IPS-18c (cell line): ENCODE results near the gene ZSWIM7.
"Not testable (repeated sequence)": the region's sequence is repeated elsewhere in the genome, so short reads cannot be mapped to it uniquely, and the experiment has no call there.

Source experiments
- H3K4me3 ChIP-seq: 2 replicates; pipeline ENCODE4 v1.7.0; 2013; ENCODE audit warnings: low read depth, mild to moderate bottlenecking, low read length, moderate library complexity; ENCODE audit not compliant: insufficient read depth
- H3K9me3 ChIP-seq: one replicate; pipeline ENCODE4 v1.6.1; 2013; ENCODE audit warnings: mild to moderate bottlenecking, low read length, moderate library complexity; ENCODE audit not compliant: control insufficient read depth, insufficient read depth

ZSWIM7 gene

DNA sequence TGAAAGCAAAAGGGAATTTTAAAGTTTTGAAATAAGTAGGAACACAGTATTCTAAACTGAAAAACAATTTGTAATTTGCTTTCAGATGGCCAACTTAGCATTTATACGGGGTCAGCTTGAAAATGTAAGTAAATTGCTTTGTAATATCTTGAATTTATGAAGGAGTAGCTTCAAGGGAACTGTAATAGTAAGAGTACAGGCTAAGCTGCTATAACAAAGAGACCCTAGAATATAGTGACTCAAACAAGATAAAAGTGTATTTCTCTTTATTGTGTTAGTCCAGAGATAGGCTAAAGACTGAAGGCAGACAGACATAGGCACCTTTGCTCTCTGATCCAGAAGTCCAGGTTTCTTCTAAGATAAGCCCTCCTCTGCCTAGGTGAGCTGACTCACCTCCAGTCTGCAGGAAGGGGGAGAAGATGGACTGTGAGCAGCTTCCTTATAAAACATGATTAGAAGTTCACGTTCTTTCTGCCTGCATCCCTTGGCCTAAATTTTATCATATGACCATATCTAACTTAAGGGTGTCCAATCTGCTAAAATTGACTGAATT is 3.3 kb upstream of the ZSWIM7 start:
- no peaks in the 10 kb centered on the region for H3K9me3 ChIP-seq
- H3K4me3 ChIP-seq, result no peak overlapping the region

DNA sequence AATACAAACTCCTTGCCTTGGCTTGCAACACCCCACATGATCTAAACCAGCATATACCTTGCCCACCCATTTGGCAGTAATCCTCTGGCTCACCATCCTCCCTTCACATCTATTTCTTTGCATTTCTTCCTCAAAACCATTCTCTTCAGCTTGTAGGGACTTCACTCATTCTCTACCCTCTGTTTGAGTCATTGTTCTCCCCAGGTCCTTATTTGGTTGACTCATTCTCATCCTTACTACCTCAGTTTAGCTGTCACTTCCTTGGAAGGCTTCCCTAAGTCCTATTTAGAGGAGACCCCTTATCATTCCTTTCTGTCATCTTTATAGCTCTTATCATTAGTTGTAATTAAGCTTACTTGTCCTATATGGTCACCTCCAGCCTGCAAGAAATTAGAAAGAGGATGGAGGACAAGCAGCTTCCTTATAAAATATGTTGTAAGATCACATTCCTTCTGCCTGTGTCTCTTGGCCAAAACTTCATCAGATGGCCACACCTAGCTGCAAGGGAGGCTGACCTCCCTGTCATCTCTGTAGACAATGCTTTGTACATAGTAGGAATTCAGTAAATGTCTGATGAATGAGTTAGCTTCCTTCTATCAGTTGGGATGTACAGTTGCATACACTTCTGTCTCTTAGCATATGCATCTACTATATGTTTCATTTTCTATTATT is 1.9 kb upstream of the ZSWIM7 start:
- Histone ChIP-seq H3K4me3 (peak overlapping the region; percentile 92; the same call in 1 of the 2 replicates), H3K9me3 (no peaks in the 10 kb centered on the region)

DNA sequence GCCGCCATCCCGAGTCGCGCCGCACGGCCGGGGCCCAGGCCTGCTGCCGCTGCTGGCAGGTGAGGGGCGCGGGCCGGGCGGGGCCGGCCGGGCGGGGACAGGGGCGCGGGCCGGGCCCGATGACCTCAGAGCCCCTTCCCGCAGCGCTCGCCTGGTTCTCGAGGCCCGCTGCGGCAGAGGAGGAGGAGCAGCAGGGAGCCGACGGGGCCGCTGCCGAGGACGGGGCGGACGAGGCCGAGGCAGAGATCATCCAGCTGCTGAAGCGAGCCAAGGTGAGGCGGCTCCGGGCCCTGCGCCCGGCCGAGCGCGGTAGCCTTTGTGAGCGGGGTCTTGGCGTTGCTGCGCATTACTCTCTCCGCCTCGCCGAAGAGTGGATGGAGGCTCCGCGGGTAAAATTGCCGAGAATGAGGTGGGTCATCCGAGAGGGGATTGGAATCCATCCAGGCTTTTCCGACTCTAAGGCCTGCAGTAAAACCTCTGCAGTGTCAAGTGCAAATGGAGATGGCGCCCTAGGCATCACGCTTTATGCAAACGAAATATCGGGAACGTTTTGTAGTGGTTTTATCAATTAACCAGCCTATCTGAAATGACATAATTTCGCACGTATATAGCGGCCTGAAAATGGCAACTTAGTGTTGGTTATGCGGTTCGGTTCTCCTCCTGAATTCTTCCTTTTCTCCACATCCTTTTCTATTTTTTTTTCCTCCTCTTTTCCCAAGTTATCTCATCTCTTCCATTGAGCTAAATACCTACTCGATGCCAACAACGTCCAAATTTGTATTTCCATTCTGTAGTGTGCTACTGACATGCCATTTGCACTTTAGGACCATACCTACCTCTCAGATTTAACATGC is 697 bp upstream of the ZSWIM7 start:
- Histone ChIP-seq H3K9me3 (no peaks in the 10 kb centered on the region), H3K4me3 (peak overlapping the region; percentile 92)

GRCh38 chr17:15998031-15998562 is 1.4 kb downstream of the ZSWIM7 start:
- no peaks in the 10 kb centered on the region for H3K9me3 ChIP-seq
- no peak overlapping the region for H3K4me3 ChIP-seq

DNA sequence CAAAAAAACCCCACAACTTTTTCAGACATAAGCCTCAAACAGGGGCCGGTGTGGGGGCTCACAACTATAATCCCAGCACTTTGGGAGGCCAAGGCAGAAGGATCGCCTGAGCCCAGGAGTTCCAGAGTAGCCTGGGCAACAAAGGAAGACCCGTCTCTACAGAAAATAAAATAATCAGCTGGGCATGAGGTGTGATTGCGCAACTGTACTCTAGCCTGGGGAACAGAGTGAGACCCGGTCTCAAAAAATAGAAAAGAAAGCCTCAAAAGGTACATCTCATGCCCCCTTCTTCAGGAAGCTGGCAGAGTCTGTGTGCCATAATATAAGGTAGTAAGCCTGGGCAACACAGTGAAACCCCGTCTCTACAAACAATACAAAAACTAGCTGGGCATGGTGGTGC is 3.2 kb downstream of the ZSWIM7 start:
- no peak overlapping the region for H3K4me3 ChIP-seq

GRCh38 chr17:15981646-15982580 is 17.6 kb downstream of the ZSWIM7 start:
- peaks cover 2% of the 10 kb centered on the region for H3K9me3 ChIP-seq

More for the DNA sequence above, 3.2 kb downstream of the ZSWIM7 start:
- H3K9me3 ChIP-seq, result no peaks in the 10 kb centered on the region

DNA sequence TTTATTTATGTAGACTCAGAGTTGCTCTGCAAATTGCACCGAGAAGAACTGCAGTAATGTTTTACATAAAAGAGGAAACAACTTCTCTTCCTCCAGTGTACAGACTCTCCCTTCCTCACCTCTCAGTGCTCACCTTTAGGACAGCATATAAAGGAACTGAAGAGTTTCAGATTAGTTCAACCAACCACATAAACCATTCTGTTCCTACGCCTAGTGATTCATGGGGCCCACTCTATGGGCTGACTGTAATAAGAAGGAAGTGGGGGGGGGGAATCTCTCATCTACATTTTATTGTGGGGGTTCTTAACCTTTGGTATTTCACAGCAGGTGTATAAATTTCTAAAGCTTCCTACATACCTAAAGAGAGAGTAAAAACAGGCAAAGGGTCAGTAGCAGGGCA is 18.3 kb downstream of the ZSWIM7 start:
- Histone ChIP-seq H3K4me3 (no peak overlapping the region), H3K9me3 (peaks cover 2% of the 10 kb centered on the region)

More at GRCh38 chr17:15981646-15982580, 17.6 kb downstream of the ZSWIM7 start:
- H3K4me3 ChIP-seq, result no peak overlapping the region

DNA sequence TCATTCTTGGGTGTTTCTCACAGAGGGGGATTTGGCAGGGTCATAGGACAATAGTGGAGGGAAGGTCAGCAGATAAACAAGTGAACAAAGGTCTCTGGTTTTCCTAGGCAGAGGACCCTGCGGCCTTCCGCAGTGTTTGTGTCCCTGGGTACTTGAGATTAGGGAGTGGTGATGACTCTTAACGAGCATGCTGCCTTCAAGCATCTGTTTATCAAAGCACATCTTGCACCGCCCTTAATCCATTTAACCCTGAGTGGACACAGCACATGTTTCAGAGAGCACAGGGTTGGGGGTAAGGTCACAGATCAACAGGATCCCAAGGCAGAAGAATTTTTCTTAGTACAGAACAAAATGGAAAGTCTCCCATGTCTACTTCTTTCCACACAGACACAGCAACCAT is 20.5 kb downstream of the ZSWIM7 start:
- H3K4me3 ChIP-seq, H3K9me3 ChIP-seq: not testable (repeated sequence)

DNA sequence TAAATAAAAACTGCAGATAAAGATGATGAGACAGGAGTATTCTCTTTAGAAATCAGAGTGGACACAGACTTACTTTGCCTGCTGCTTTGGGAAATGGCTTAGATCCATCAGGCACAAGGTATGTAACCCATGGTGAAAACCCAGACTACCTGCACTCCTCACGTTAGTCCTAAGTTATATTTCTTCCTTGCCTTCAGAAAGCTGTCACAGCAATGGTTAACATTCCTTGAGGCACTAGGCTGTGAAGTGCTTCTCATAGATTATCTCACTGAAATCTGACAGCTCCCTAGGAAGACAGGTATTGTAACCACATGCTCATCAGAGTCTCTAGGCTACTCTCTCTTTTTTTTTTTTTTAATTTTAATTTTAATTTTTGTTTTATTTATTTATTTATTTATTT is 20.9 kb downstream of the ZSWIM7 start:
- H3K4me3 ChIP-seq, result no peak overlapping the region

GRCh38 chr17:15977894-15978293 is 21.6 kb downstream of the ZSWIM7 start:
- H3K4me3 ChIP-seq, result no peak overlapping the region
- peaks cover 2% of the 10 kb centered on the region for H3K9me3 ChIP-seq

More for the DNA sequence above, 20.9 kb downstream of the ZSWIM7 start:
- peaks cover 2% of the 10 kb centered on the region for H3K9me3 ChIP-seq

- peaks cover 2% of the 10 kb centered on the region for H3K9me3 ChIP-seq
- no peak overlapping the region for H3K4me3 ChIP-seq
Observed at GRCh38 chr17:15973834-15974233, 25.7 kb downstream of the ZSWIM7 start.

- Histone ChIP-seq H3K4me3 (no peak overlapping the region), H3K9me3 (peaks cover 2% of the 10 kb centered on the region)
Observed at GRCh38 chr17:15973016-15973415, 26.5 kb downstream of the ZSWIM7 start.

- no peak overlapping the region for H3K4me3 ChIP-seq
- no peaks in the 10 kb centered on the region for H3K9me3 ChIP-seq
Observed at GRCh38 chr17:15972497-15972951, 27.0 kb downstream of the ZSWIM7 start.

DNA sequence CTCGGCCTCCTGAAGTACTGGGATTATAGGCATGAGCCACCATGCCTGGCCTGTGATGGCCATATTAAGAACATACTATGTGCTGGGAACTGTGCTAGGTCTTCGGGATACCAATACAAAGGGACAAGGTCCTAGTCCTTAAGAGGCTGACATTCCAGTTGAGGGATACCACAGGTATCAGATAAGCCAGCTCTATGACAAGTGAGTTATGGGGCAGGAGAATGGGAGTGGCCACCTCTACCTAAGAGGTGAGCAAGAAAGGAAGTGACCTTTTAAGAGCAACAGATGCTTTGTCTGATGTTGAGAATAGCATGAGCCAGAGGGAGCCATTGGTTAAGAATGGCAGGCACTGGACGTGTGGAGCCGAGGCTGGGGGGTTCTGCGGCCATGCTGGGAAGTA is 27.6 kb downstream of the ZSWIM7 start:
- H3K9me3 ChIP-seq, result no peaks in the 10 kb centered on the region
- no peak overlapping the region for H3K4me3 ChIP-seq

DNA sequence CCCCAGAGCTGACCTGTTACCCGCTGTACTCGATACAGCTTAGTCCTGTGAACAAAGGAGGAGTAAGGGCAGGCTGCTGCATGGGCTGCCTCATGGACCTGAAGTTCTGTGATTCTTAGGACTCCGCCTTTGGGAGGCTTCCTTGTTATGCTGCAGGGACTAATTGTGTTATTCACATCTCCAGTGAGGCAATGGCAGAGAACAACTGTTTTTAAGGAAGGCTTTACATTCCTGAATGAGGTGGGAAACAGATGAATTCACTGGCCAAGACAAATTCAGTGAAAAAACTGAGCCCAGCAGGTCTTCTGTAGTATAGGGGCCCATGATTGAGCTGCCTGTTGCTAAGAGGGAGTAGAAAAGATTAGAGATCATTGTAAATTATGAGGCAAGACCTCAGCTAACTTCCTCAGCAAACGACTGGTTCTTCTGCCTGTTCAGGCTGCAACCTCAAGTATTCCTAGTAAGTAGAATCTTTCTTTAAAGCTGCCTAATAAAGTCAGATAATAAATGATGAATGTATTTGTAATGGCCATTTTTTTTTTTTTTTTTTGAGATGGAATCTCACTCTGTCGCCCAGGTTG is 28.3 kb downstream of the ZSWIM7 start:
- H3K9me3 ChIP-seq, result no peaks in the 10 kb centered on the region
- no peak overlapping the region; the same call in 1 of the 2 replicates for H3K4me3 ChIP-seq

DNA sequence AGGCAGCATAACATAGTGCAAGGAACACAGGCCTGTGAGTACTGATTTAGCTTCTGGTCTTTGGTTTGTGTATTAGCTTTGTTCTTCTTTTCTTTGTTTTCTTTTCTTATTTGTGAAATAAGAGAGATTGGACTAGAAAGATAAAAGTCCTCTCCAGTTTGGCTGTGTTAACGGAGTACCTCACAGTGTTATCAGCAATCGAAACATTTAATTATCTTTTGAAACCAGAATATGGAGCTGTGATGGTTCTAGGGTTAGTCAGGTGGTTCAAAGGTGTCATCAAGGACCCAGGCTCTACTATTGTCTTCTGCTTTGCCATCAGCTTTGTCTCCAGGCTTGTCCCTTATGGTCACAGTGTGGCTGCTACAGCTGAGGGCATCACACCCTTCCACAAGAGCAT is 29.0 kb downstream of the ZSWIM7 start:
- no peak overlapping the region for H3K4me3 ChIP-seq
- H3K9me3 ChIP-seq, result no peaks in the 10 kb centered on the region
